CD4-positive, alpha-beta T cell treated with Interferon alpha-2 for 1 hour (primary cell): ENCODE data around the gene TANK.
"Not testable (repeated sequence)": the region's sequence is repeated elsewhere in the genome, so short reads cannot be mapped to it uniquely, and the experiment has no call there.

Source experiments
- DNase-seq, 2 donors: peaks; one replicate each; pipeline ENCODE4 v3.0.0-alpha.2; 2020 to 2022

The TANK gene

DNA sequence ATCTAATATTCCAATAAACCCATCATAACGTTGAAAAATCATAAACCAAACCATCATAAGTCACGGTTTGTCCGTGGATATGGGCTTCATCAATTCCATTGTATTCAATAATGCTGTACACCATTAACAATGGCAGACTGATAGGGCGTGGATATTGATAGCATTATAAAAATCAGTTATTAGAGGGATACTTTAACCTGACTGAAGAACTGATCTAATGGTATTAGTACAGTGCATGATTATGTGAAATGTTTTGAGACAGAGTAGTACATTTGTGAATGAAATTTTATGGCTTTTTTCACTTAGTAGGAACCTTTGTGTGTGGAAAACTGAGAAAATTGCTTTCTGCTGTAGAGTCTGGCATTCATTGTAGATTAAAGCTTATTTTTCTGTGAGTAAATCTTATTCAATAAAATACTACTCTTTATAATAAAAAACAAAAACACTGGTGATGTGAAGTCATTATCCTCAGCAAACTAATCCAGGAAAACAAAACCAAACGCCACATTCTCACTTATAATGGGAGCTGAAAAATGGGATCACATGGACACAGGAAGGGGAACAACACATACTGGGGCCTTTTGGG is 119.1 kb downstream of the TANK start:
- DNase-seq: not testable (repeated sequence)

DNA sequence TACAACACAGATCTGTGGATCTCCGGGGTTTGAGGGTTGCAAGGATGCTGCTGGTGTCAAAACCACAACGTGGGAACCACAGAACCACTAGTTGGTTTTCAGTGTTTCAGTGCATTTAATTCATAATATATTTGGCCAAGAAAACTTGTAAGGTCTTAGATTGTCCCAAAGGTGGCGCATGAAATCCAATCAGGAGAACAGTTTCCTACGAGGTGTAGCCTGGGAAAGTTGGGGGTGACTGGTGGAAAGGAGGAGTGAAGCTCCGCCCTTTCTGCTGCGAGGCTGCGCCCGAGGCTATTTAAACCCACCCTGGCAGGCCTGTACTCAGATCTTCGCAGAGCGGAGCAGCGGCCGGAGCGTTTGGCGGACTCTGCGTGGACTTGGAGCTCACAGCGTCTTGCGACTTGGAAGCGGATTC is 120.7 kb downstream of the TANK start:
- DNase-seq: peak; percentile 18 to 51

- peak in 1 of 2 donors; percentile 8 for DNase-seq
Measured at GRCh38 chr2:161281615-161282310, 121.5 kb downstream of the TANK start.

DNA sequence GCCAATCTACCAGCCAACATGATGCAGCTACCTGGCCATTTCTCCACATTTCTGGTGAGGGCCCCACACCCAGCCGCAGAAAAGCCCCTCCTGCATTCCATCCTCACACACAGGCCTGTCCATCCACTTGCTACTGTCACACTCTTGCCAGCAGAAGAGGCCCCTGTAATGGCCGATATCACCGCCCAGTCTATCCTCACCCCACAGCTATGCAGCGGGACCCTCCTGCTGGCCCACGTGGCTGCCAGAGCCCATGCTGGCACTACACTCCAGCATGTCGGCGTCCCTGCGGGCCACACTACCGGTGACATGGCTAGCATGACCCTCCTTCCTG is 122.0 kb downstream of the TANK start:
- DNase-seq: not testable (repeated sequence)

- DNase-seq: no peak
Measured at GRCh38 chr2:161283926-161284325, 123.7 kb downstream of the TANK start.
